8988T (cell line): Measurements from ENCODE around the gene IMMP2L.

Experiments
- DNase-seq: peaks from one replicate; pipeline ENCODE4 v3.0.0; 2011

The IMMP2L gene

DNA sequence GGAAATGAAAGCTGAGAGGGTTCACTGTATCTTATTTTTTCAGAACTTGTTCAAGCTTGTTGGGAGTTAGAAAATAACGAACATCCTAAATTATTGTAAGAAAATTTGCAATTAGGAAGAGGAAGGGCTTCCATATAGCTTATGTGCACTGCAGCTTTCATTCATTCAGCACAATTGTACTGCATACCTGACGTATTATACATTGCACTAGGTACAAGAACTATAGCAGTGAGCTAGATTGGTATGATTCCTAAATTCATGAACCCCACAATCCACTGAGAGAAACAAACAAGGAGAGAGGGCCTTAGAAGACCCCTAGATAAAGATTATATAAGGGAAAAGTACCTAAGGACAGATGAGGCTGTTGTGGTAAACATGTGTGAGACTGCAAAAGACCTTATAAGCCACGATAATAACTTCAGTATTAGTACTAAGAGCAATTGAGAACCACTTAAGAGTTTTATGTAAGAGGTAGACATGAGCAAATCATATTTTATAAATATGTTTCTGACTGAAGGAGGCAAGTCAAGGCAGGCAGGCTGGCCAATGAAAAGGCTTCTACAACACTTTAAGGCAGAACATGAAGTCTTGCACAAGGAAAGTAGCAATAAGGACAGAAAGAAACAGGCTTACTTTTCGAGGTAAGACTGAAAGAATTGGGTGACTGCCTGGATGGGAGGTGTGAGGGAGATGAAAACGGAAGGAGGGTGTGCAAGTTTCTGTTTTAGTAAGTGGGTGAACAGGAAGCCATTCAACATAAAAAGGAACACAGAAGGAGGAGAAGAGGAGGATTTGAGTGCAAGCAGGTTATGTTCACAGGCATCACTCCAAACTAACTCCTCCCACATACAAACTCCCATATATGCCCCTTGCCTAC, 549.3 kb downstream of the IMMP2L start:
- no peak for DNase-seq

- no peak for DNase-seq
These were observed 550.1 kb downstream of the IMMP2L start for GRCh38 chr7:111012149-111012548.

- no peak for DNase-seq
These were observed 550.8 kb downstream of the IMMP2L start for GRCh38 chr7:111011520-111011919.

GRCh38 chr7:111010798-111011197, 551.5 kb downstream of the IMMP2L start:
- DNase-seq, result no peak

GRCh38 chr7:111009526-111010040, 552.7 kb downstream of the IMMP2L start:
- DNase-seq, result no peak

DNA sequence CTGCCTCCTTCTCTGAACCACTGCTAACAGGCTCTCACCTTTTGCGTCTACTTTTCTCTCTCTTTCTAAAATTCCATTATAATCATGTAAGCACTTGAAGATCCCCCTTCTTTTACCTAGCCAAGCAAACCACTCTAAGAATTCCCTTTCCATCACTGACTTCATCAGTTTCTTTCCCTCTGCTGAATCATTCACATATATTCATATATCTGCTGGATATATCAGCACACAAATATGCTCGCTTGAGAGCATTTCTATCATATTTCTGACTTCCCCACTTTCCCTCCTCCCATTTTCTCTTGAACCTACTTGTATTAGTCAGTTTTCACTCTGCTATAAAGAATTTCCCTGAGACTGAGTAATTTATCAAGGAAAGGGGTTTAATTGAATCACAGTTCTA, 555.6 kb downstream of the IMMP2L start:
- DNase-seq, result no peak

GRCh38 chr7:111006040-111006439, 556.3 kb downstream of the IMMP2L start:
- DNase-seq, result no peak

DNA sequence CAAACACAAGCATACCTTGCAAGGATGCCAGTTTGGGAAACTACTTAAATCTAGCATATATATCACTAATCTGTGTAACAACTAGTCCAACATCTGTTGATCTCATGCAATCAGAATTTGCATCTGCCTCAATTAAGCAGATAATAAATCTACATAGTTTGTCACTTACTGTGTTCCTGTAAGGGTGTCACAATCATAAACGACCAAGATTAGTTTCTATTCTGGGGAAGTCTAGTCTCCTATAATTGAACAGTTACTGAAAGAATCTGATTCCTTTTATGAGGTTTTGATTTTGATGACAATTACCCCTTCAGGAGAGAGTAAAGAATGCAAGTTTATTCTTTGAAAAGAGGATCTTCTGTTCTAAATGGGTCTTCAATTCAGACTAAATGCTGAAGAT, 556.8 kb downstream of the IMMP2L start:
- no peak for DNase-seq

GRCh38 chr7:111004310-111004901, 557.9 kb downstream of the IMMP2L start:
- no peak for DNase-seq

GRCh38 chr7:111003883-111004282, 558.4 kb downstream of the IMMP2L start:
- DNase-seq, result no peak

GRCh38 chr7:110994028-110994967, 568.0 kb downstream of the IMMP2L start:
- no peak for DNase-seq

- DNase-seq, result no peak
These were observed 573.3 kb downstream of the IMMP2L start for GRCh38 chr7:110988890-110989501.

- DNase-seq, result no peak
These were observed 573.9 kb downstream of the IMMP2L start for GRCh38 chr7:110988348-110988747.

- DNase-seq, result no peak
These were observed 575.1 kb downstream of the IMMP2L start for GRCh38 chr7:110987127-110987693.

GRCh38 chr7:110983822-110984456, 578.4 kb downstream of the IMMP2L start:
- no peak for DNase-seq

DNA sequence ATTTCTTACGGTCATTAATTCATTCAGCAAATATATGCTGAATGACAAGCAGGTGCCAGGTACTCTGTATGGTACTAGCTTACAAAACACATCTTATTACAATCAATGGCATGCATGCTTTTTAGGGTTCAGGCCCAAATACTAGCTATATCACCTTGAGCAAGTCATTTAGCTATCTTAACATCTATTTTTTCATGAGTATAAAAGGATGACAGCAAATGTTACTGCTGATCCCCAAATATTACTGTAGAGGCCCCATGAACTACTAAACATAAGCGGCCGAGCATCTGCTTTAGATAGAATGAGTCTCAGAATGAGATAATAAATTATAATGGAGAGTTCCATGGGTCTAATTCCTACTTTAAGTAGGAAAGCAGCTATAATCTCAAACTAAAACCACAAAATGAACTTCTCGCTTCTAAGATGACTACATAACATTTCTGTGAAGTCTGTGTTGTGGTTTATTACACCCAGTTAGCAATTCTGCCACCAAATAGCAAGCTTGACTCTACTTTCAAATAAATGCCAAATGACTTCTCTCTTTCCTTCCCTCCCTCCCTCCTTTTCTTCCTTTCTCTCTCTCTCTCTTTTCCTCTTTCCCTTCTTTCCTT, 585.1 kb downstream of the IMMP2L start:
- DNase-seq, result no peak

DNA sequence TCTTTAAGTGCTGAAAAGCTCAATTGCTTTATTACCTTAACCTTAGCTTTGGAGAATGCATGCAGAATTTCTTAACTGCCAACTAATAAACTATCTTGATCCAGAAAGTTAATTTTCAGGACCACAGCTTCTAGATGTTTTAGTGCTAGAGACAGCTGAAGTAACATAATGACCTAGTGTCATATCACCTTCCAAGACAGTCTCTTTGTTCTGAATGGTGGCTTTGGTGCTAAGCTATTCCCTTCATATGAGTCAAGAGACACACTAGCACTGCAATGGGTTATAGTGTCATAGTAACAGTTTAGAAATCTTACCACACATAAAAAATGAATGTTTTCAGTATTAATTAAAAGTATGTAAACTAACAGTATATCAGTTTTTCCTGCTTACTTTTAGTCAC, 586.8 kb downstream of the IMMP2L start:
- DNase-seq, result no peak

GRCh38 chr7:110974441-110974840, 587.9 kb downstream of the IMMP2L start:
- DNase-seq, result no peak

DNA sequence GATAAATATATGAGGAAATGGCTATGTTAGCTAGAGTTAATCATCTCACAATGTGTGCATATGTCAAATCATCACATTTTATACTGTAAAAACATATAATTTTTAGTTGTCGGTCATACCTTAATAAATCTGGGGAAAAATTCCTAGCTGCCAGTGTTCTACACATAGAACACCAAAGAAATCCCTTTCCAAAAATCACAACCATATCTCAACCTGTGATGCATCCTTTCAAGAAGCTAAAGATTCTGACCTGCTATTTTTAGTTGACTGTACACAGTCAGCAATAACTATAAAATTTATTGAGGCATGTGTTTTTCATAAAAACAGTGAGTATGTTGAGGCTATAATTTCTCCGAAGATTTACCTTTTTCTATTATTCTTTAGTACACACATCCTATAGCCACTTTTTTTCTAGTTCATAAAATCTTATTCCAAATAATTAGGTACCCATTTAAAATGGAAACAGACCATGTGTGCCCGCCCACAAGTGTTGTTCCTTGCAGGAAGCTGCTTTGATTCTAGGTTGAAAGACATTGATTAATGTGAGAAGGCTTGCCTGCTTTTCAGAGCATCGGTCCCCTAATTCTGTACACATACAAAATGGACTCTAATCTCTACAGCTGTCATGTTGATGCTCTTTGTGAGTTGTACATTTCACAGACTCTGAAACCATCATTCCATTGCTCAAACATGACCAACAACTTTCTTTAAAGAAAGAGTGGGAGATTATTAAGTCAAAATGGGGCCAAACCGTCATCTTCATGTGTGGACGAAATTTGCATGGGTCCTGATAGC, 588.9 kb downstream of the IMMP2L start:
- DNase-seq, result no peak

- DNase-seq, result no peak
These were observed 597.5 kb downstream of the IMMP2L start for GRCh38 chr7:110964775-110965174.

DNA sequence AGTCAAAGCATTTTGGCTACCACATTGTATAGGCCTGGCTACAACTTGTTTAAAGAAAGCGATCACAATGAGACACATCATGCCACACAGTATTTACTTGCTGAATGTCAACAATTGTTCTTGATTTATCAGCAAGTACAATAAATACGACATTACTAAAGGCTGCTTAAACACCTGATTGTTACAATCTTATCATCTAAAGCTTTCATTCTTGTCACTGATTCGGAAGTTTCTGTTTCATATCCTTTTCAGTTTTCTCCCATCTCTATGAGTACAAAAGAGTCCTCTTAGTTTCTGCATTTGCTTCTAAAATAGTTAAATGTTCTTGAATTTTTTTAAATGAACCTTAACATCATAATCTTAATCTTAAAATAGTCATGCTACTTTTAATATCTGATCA, 599.5 kb downstream of the IMMP2L start:
- DNase-seq, result no peak
